Activated B cell treated with CpG ODN at 0.5 μM for 24 hours (primary cell): ENCODE results near the gene NEK9. TPM values are rescaled to one million over a fixed set of nuclear protein-coding genes. Genes with fewer than 3 reads are reported as not detected.

Source experiments
- ATAC-seq: fragments of 200-7000 bp; cut with Tn5 transposase; one replicate; pipeline ENCODE4 v1.10.0; 2021; ENCODE audit warnings: low read depth, mild to moderate bottlenecking, moderate library complexity
- CTCF ChIA-PET: fragments of 350-600 bp; sonication (Branson Sonifier 250); formaldehyde crosslinking; loops from one replicate; lab custom pipeline; 2021; ENCODE audit warnings: antibody characterized with exemption; lab: Charles Lee
- POLR2A ChIA-PET: fragments of 350-600 bp; sonication (Branson Sonifier 250); formaldehyde crosslinking; loops from one replicate; lab custom pipeline; 2021; ENCODE audit warnings: antibody characterized with exemption; lab: Charles Lee
- DNase-seq: peaks from one replicate; pipeline ENCODE4 v3.0.0; 2022
- H3K27ac Mint-ChIP-seq: one replicate; pipeline ENCODE4 v1.8.0; 2020; ENCODE audit warnings: mixed read lengths
- H3K27me3 Mint-ChIP-seq: one replicate; pipeline ENCODE4 v1.8.0; 2021; ENCODE audit warnings: mixed read lengths
- H3K36me3 Mint-ChIP-seq: one replicate; pipeline ENCODE4 v1.8.0; 2021; ENCODE audit warnings: low read depth, mixed read lengths
- H3K4me1 Mint-ChIP-seq: one replicate; pipeline ENCODE4 v1.8.0; 2021; ENCODE audit warnings: mixed read lengths
- H3K4me3 Mint-ChIP-seq: one replicate; pipeline ENCODE4 v1.8.0; 2020; ENCODE audit warnings: mild to moderate bottlenecking, mixed read lengths
- H3K9me3 Mint-ChIP-seq: one replicate; pipeline ENCODE4 v1.8.0; 2020; ENCODE audit warnings: mixed read lengths
- CTCF ChIP-seq: fragments of 200-600 bp; IDR thresholded peaks from one replicate; pipeline ENCODE4 v1.8.0; 2022; ENCODE audit warnings: antibody characterized with exemption, mild to moderate bottlenecking
- intact Hi-C: fragments of 100-400 bp; cut with micrococcal nuclease; formaldehyde crosslinking; loops from one replicate; pipeline ENCODE4 v1.15.1; 2024
- total RNA-seq: library from RNA; stranded (reverse); gene quantifications from 2 replicates; pipeline ENCODE4 v1.2.3, GENCODE V29; 2022

Gene NEK9
- total RNA-seq, 1 donor from 2014 or later: 97.7 TPM

- CTCF ChIA-PET: no interaction called here
- H3K27me3 Mint-ChIP-seq: no peaks in the 10 kb centered on the region
- H3K4me1 Mint-ChIP-seq: peaks cover 17% of the 10 kb centered on the region
Measured at GRCh38 chr14:75040959-75041358, 85.9 kb downstream of the NEK9 start.

GRCh38 chr14:75040507-75040906 is 86.3 kb downstream of the NEK9 start:
- no peak for DNase-seq
- no peak overlapping the region for H3K27ac Mint-ChIP-seq
- H3K4me3 Mint-ChIP-seq: no peak overlapping the region
- no peak for ATAC-seq
- intact Hi-C loops: no loop called here
- H3K36me3 Mint-ChIP-seq: peaks cover 45% of the 10 kb centered on the region
- H3K4me1 Mint-ChIP-seq: peaks cover 14% of the 10 kb centered on the region
- POLR2A ChIA-PET: no interaction called here
- H3K27me3 Mint-ChIP-seq: no peaks in the 10 kb centered on the region
- CTCF ChIA-PET: no interaction called here
- no peak for TF ChIP-seq CTCF
- H3K9me3 Mint-ChIP-seq: no peaks in the 10 kb centered on the region

More at GRCh38 chr14:75040959-75041358, 85.9 kb downstream of the NEK9 start:
- no peak overlapping the region for H3K4me3 Mint-ChIP-seq
- ATAC-seq (no peak), DNase-seq (no peak)
- H3K27ac Mint-ChIP-seq: no peak overlapping the region
- no peak for TF ChIP-seq CTCF
- peaks cover 42% of the 10 kb centered on the region for H3K36me3 Mint-ChIP-seq
- H3K9me3 Mint-ChIP-seq: no peaks in the 10 kb centered on the region
- POLR2A ChIA-PET: no interaction called here
- intact Hi-C loops: no loop called here

GRCh38 chr14:75032939-75033338 is 93.9 kb downstream of the NEK9 start:
- Mint-ChIP-seq H3K36me3 (peaks cover 68% of the 10 kb centered on the region), H3K27me3 (no peaks in the 10 kb centered on the region), H3K4me1 (no peaks in the 10 kb centered on the region), H3K27ac (no peak overlapping the region), H3K4me3 (no peak overlapping the region), H3K9me3 (no peaks in the 10 kb centered on the region)
- ChIA-PET CTCF (no interaction called here), POLR2A (no interaction called here)
- ATAC-seq (no peak), DNase-seq (no peak)
- intact Hi-C loops: no loop called here
- TF ChIP-seq CTCF: no peak

GRCh38 chr14:75030147-75030546 is 96.7 kb downstream of the NEK9 start:
- Mint-ChIP-seq H3K27me3 (no peaks in the 10 kb centered on the region), H3K4me3 (no peak overlapping the region), H3K36me3 (peaks cover 53% of the 10 kb centered on the region), H3K9me3 (no peaks in the 10 kb centered on the region), H3K4me1 (no peaks in the 10 kb centered on the region), H3K27ac (no peak overlapping the region)
- DNase-seq (no peak), ATAC-seq (no peak)
- ChIA-PET CTCF (interaction anchor here (1.2 kb wide), 1 partner anchor 125 kb away, joined by 3 read pairs; no protein-coding TSS in a partner anchor), POLR2A (no interaction called here)
- intact Hi-C loops: no loop called here
- no peak for TF ChIP-seq CTCF

Other genes starting within 250 kb of the NEK9 start
- gene DLST, start 245.1 kb downstream of the NEK9 start, total RNA-seq: 73.1 and 90.4 TPM in 2 replicates
- 5.2 and 7.0 TPM in 2 replicates for gene RPS6KL1, start 203.8 kb downstream of the NEK9 start, total RNA-seq
- not detected in 2 replicates for gene PGF, start 171.5 kb downstream of the NEK9 start, total RNA-seq
- 36.6 and 37.2 TPM in 2 replicates for gene EIF2B2, start 124.1 kb downstream of the NEK9 start, total RNA-seq
- gene MLH3, start 75.6 kb downstream of the NEK9 start, total RNA-seq: 20.0 and 21.7 TPM in 2 replicates
- gene ACYP1, start 63.0 kb downstream of the NEK9 start, total RNA-seq: 21.6 and 25.9 TPM in 2 replicates
- gene ZC2HC1C, start 57.4 kb downstream of the NEK9 start, total RNA-seq: 0.91 TPM in 1 of 2 replicates, not detected in the other
- gene TMED10, start 49.6 kb upstream of the NEK9 start, total RNA-seq: 124 and 130 TPM in 2 replicates
- gene FOS, start 151.8 kb upstream of the NEK9 start, total RNA-seq: 27.1 and 37.8 TPM in 2 replicates